Measurements from ENCODE around the gene TCF7L1.

DNA sequence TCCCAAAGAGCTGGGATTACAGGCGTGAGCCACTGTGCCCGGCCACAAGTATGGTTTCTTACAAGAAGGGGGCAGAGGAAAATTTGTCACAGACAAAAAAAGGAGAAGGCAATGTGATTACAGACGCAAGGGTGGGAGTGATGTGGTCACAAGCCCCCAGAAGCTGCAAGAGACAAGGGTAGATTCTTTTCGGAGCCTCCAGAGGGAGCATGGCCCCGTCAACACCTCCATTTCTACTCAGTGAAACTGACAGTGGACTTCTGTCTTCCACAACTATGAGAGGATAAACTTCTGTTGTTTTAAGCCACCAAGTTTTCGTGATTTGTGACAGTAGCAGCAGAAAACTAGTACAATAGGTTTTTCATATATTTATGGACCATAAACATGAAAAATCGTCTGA lies 2.1 kb upstream of the TCF7L1 start:
- TF ChIP-seq, protein P1, sequence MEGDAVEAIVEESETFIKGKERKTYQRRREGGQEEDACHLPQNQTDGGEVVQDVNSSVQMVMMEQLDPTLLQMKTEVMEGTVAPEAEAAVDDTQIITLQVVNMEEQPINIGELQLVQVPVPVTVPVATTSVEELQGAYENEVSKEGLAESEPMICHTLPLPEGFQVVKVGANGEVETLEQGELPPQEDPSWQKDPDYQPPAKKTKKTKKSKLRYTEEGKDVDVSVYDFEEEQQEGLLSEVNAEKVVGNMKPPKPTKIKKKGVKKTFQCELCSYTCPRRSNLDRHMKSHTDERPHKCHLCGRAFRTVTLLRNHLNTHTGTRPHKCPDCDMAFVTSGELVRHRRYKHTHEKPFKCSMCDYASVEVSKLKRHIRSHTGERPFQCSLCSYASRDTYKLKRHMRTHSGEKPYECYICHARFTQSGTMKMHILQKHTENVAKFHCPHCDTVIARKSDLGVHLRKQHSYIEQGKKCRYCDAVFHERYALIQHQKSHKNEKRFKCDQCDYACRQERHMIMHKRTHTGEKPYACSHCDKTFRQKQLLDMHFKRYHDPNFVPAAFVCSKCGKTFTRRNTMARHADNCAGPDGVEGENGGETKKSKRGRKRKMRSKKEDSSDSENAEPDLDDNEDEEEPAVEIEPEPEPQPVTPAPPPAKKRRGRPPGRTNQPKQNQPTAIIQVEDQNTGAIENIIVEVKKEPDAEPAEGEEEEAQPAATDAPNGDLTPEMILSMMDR (conservative IDR thresholded peaks at IDR 0.05; ENCODE audit: low read length) = peak; percentile 46; the same call in 1 of the 2 replicates
- TF ChIP-seq EZH2phosphoT487 (IDR thresholded peaks at IDR 0.05; ENCODE audit: borderline replicate concordance, low read depth, low read length) = no peak

All from OCI-LY7 (cell line).